ENCODE results near the gene TSTD1. TPM values are rescaled to one million over a fixed set of nuclear protein-coding genes. Genes with fewer than 3 reads are reported as not detected.

The TSTD1 gene
- total and polyA plus RNA-seq, 10 of the 15 experiments (the other 5 are each of a cell fraction or from before 2014, with no cell fraction given): 33.3 to 145 (median 89.4) TPM

DNA sequence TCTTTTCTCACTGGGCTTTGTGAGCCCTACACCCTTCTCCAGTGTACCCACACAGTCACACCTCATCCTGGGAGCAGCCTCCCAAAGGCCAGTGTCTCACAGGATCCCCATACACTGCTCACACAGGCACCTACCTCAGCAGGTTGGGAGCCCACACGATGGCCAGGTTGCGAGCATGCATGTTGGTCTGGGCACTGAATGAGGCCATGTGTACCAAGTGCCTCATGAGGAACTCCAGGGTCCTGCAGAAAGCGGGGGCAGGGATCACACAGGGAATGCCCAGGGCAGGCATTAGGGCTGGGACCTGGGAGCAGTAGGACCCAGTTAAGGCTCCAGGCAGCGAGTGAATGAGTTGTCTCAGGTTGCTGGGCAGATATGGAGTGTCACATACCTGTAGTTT lies 15.5 kb upstream of the TSTD1 start (continued):
- TF ChIP-seq, protein P1, sequence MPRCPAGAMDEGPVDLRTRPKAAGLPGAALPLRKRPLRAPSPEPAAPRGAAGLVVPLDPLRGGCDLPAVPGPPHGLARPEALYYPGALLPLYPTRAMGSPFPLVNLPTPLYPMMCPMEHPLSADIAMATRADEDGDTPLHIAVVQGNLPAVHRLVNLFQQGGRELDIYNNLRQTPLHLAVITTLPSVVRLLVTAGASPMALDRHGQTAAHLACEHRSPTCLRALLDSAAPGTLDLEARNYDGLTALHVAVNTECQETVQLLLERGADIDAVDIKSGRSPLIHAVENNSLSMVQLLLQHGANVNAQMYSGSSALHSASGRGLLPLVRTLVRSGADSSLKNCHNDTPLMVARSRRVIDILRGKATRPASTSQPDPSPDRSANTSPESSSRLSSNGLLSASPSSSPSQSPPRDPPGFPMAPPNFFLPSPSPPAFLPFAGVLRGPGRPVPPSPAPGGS (IDR thresholded peaks at IDR 0.05; ENCODE audit: borderline replicate concordance, insufficient read depth, low read depth, low read length, poor library complexity, severe bottlenecking): no peak
- TF ChIP-seq HDGF (IDR thresholded peaks at IDR 0.05) (no peak), SREBF1 (IDR thresholded peaks at IDR 0.05; ENCODE audit: low read length) (no peak), STAT3 (IDR thresholded peaks at IDR 0.05; ENCODE audit: low read depth, low read length) (no peak), PAX5 (IDR thresholded peaks at IDR 0.05; ENCODE audit: borderline replicate concordance, low read depth, low read length) (no peak), YY1 (IDR thresholded peaks at IDR 0.05; ENCODE audit: low read depth, low read length) (no peak)

- no peak for FAIRE-seq
- no peak for DNase-seq (ENCODE audit: low read depth, low spot score)
- H2AFZ ChIP-seq (ENCODE audit: control insufficient read depth, low read depth, low read length): no peak overlapping the region
- no TSS peak for BruUV-seq (replicated peaks)
- no peaks in the 10 kb centered on the region for H4K20me1 ChIP-seq (ENCODE audit: control insufficient read depth, insufficient read depth)
- no peaks in the 10 kb centered on the region for H3K27me3 ChIP-seq (replicated peaks in 1 of 2; ENCODE audit: control insufficient read depth in 2 of 2, insufficient read depth in 2 of 2, low read length in 1 of 2)
- no peak overlapping the region for H3K4me2 ChIP-seq (ENCODE audit: control insufficient read depth, insufficient read depth)
- H3K79me2 ChIP-seq (ENCODE audit: control insufficient read depth, insufficient read depth, low read length): no peaks in the 10 kb centered on the region; the same call in 1 of the 2 replicates
- no peaks in the 10 kb centered on the region for H3K9me3 ChIP-seq (replicated peaks; ENCODE audit: control insufficient read depth, insufficient read depth, low read length)
- POLR2A ChIA-PET: interaction anchor here (0.6 kb wide), 1 partner anchor 52 kb away, joined by 3 read pairs; no protein-coding TSS in a partner anchor
- RAD21 ChIA-PET (ENCODE audit: unreplicated experiment): no interaction called here
- peaks cover 36 to 38% of the 10 kb centered on the region in 2 experiments for H3K36me3 ChIP-seq (ENCODE audit: control insufficient read depth in 2 of 2, insufficient read depth in 2 of 2, low read length in 1 of 2)
- intact Hi-C loops (cut with micrococcal nuclease; ENCODE audit: unreplicated experiment) (no loop called here), in situ Hi-C loops (cut with MboI) (no loop called here)
- SMC1A ChIA-PET (ENCODE audit: uncharacterized antibody, unreplicated experiment): no interaction called here
- no peak overlapping the region for H3K4me3 ChIP-seq
- no peak overlapping the region for H3K9ac ChIP-seq (ENCODE audit: control insufficient read depth, insufficient read depth, low read length)
- 100% methylated on average over 3 of the region's 3 CpGs for WGBS (ENCODE audit: insufficient coverage, insufficient replicate concordance, low lambda C conversion rate, missing lambda C conversion rate)
- no peak for ATAC-seq
- TF ChIP-seq CEBPB (IDR thresholded peaks at IDR 0.05; ENCODE audit: borderline replicate concordance in 1 of 2, low read depth in 2 of 2, low read length in 2 of 2) (no peak), MXI1 (IDR thresholded peaks at IDR 0.05; ENCODE audit: low read depth, low read length) (no peak), USF2 (IDR thresholded peaks at IDR 0.05; ENCODE audit: borderline replicate concordance, low read depth, low read length) (no peak), MYC (IDR thresholded peaks at IDR 0.05; ENCODE audit: insufficient read depth, insufficient read length, insufficient replicate concordance, low read length, severe bottlenecking) (no peak), RAD51 (IDR thresholded peaks at IDR 0.05) (no peak), E4F1 (IDR thresholded peaks at IDR 0.05; ENCODE audit: borderline replicate concordance, partially characterized antibody) (no peak)
- TF ChIP-seq, protein P2, sequence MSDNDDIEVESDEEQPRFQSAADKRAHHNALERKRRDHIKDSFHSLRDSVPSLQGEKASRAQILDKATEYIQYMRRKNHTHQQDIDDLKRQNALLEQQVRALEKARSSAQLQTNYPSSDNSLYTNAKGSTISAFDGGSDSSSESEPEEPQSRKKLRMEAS (IDR thresholded peaks at IDR 0.05; ENCODE audit: low read depth, low read length): no peak
- no peak overlapping the region for H3K27ac ChIP-seq (ENCODE audit: control insufficient read depth, insufficient read depth)
- H3K4me1 ChIP-seq (ENCODE audit: control insufficient read depth, insufficient read depth, low read length): 0 out of 2 replicates have a peak, but pooled peaks cover under 1% of the 10 kb centered on the region
- CTCF ChIA-PET: no interaction called here
Measured at GRCh38 chr1:161052899-161053298, 14.1 kb upstream of the TSTD1 start.
